ENCODE measurements around the gene FBLIM1.

Gene FBLIM1

DNA sequence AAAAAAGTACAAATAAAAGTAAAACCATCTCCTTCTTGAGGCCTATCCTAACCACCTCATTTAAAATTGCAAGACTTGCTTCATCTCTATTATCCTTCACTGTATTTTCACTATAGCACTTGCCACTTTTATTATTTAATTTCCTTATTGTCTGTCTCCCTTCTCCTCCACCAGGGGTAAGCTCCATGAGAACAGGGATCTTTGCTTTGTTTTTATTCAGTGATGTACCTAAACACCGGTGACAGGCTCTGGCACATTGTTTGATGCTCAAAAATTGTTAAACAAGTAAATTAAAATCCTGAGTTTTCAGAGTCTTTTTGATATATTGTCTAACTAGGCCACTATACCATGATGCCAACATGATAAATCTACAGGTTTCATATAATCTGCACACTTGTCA lies 71.7 kb downstream of the FBLIM1 start:
- Histone ChIP-seq H4K20me1 (ENCODE audit: low read depth, low read length) (no peaks in the 10 kb centered on the region), H3K27me3 (ENCODE audit: low read length) (no peaks in the 10 kb centered on the region), H3K4me2 (ENCODE audit: low read depth, low read length, poor library complexity, severe bottlenecking) (peak overlapping the region; percentile 52), H3K4me3 (ENCODE audit: insufficient read depth, low read length, poor library complexity, severe bottlenecking) (no peak overlapping the region), H3K27ac (ENCODE audit: low read depth, low read length) (peak overlapping the region; percentile 60), H3K79me2 (ENCODE audit: insufficient read depth, low read length) (peaks cover 4% of the 10 kb centered on the region; the same call in 1 of the 2 replicates), H2AFZ (ENCODE audit: low read depth, low read length, severe bottlenecking) (no peak overlapping the region), H3K9ac (ENCODE audit: low read length) (0 out of 2 replicates have a peak overlapping the region, but pooled peaks have one; percentile 27), H3K36me3 (ENCODE audit: low read length) (no peaks in the 10 kb centered on the region), H3F3A (ENCODE audit: insufficient read depth) (peaks cover 37% of the 10 kb centered on the region), H3K9me3 (ENCODE audit: insufficient read depth, low read length) (no peaks in the 10 kb centered on the region), H3K9me2 (replicated peaks; ENCODE audit: insufficient read depth, low read length) (no peaks in the 10 kb centered on the region)
- no peak for TF ChIP-seq EZH2phosphoT487 (conservative IDR thresholded peaks at IDR 0.05; ENCODE audit: low read length)

- peak overlapping the region; percentile 98 for H3K27ac ChIP-seq (ENCODE audit: low read depth, low read length)
- H3K27me3 ChIP-seq (ENCODE audit: low read length): no peaks in the 10 kb centered on the region
- peak overlapping the region; percentile 100 for H3K4me2 ChIP-seq (ENCODE audit: low read depth, low read length, poor library complexity, severe bottlenecking)
- peaks cover 62% of the 10 kb centered on the region for H3F3A ChIP-seq (ENCODE audit: insufficient read depth)
- H3K9ac ChIP-seq (ENCODE audit: low read length): peak overlapping the region; percentile 88
- H3K4me3 ChIP-seq (ENCODE audit: insufficient read depth, low read length, poor library complexity, severe bottlenecking): peak overlapping the region; percentile 72
- no peaks in the 10 kb centered on the region for H3K36me3 ChIP-seq (ENCODE audit: low read length)
- no peaks in the 10 kb centered on the region for H3K9me3 ChIP-seq (ENCODE audit: insufficient read depth, low read length)
- H3K79me2 ChIP-seq (ENCODE audit: insufficient read depth, low read length): peaks cover 4% of the 10 kb centered on the region; the same call in 1 of the 2 replicates
- no peaks in the 10 kb centered on the region for H3K9me2 ChIP-seq (replicated peaks; ENCODE audit: insufficient read depth, low read length)
- peak overlapping the region; percentile 69 for H2AFZ ChIP-seq (ENCODE audit: low read depth, low read length, severe bottlenecking)
- TF ChIP-seq CTCF (IDR thresholded peaks at IDR 0.05; ENCODE audit: insufficient read depth, low read length, poor library complexity, severe bottlenecking) (no peak), EZH2phosphoT487 (conservative IDR thresholded peaks at IDR 0.05; ENCODE audit: low read length) (no peak)
- no peaks in the 10 kb centered on the region for H4K20me1 ChIP-seq (ENCODE audit: low read depth, low read length)
These were observed 74.6 kb downstream of the FBLIM1 start for GRCh38 chr1:15833069-15833679.

DNA sequence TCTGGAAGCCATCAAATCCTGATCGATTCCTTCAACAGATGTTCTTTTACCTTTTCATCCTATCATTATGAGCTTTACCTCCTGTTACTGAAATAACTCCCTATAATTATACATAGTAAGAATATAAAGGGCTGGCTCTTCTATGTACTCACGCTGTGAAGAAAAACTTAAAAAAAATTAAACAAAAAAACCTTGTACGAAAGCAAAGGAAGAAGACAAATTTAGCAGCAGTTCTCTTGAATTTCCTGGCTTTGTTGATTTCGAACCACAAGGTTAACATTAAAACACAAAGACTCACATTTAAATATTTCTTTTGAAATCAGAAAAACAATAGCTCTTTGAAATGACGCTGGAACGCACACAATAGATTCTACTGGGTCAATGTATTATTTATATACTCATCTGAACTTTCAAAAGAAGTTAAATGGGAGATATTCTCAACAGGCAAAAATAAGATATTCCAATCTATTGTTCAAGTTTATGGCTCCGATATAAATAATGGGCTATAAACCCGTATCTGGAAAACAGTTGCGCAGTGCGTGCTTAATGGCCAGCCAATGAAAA lies 75.3 kb downstream of the FBLIM1 start:
- H3K27me3 ChIP-seq (ENCODE audit: low read length): no peaks in the 10 kb centered on the region
- peak overlapping the region; percentile 100 for H3K4me2 ChIP-seq (ENCODE audit: low read depth, low read length, poor library complexity, severe bottlenecking)
- TF ChIP-seq CTCF (IDR thresholded peaks at IDR 0.05; ENCODE audit: insufficient read depth, low read length, poor library complexity, severe bottlenecking) (no peak), EZH2phosphoT487 (conservative IDR thresholded peaks at IDR 0.05; ENCODE audit: low read length) (no peak)
- no peaks in the 10 kb centered on the region for H3K9me3 ChIP-seq (ENCODE audit: insufficient read depth, low read length)
- peak overlapping the region; percentile 88 for H3K9ac ChIP-seq (ENCODE audit: low read length)
- no peak overlapping the region for H2AFZ ChIP-seq (ENCODE audit: low read depth, low read length, severe bottlenecking)
- H3K27ac ChIP-seq (ENCODE audit: low read depth, low read length): peak overlapping the region; percentile 98
- peak overlapping the region; percentile 72 for H3K4me3 ChIP-seq (ENCODE audit: insufficient read depth, low read length, poor library complexity, severe bottlenecking)
- no peaks in the 10 kb centered on the region for H3K9me2 ChIP-seq (replicated peaks; ENCODE audit: insufficient read depth, low read length)
- peaks cover 4% of the 10 kb centered on the region; the same call in 1 of the 2 replicates for H3K79me2 ChIP-seq (ENCODE audit: insufficient read depth, low read length)
- no peaks in the 10 kb centered on the region for H4K20me1 ChIP-seq (ENCODE audit: low read depth, low read length)
- no peaks in the 10 kb centered on the region for H3K36me3 ChIP-seq (ENCODE audit: low read length)
- peaks cover 70% of the 10 kb centered on the region for H3F3A ChIP-seq (ENCODE audit: insufficient read depth)

Measured in SU-DHL-6 (cell line).